GM12873 (cell line): Measurements from ENCODE around the gene RAB28.

Experiments used
- TF ChIP-seq, protein P1 (sequence below): IDR thresholded peaks from 2 replicates; pipeline ENCODE4 v1.5.1; 2012; ENCODE audit warnings: low read depth, mild to moderate bottlenecking, moderate library complexity, low read length, control low read depth; ENCODE audit not compliant: insufficient read depth; ENCODE audit errors: missing control alignments

The RAB28 gene

GRCh38 chr4:13483768-13484121 lies 395 bp downstream of the RAB28 start:
- TF ChIP-seq, protein P1, sequence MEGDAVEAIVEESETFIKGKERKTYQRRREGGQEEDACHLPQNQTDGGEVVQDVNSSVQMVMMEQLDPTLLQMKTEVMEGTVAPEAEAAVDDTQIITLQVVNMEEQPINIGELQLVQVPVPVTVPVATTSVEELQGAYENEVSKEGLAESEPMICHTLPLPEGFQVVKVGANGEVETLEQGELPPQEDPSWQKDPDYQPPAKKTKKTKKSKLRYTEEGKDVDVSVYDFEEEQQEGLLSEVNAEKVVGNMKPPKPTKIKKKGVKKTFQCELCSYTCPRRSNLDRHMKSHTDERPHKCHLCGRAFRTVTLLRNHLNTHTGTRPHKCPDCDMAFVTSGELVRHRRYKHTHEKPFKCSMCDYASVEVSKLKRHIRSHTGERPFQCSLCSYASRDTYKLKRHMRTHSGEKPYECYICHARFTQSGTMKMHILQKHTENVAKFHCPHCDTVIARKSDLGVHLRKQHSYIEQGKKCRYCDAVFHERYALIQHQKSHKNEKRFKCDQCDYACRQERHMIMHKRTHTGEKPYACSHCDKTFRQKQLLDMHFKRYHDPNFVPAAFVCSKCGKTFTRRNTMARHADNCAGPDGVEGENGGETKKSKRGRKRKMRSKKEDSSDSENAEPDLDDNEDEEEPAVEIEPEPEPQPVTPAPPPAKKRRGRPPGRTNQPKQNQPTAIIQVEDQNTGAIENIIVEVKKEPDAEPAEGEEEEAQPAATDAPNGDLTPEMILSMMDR, result no peak

GRCh38 chr4:13483136-13483767 lies 888 bp downstream of the RAB28 start:
- TF ChIP-seq, protein P1, result no peak

DNA sequence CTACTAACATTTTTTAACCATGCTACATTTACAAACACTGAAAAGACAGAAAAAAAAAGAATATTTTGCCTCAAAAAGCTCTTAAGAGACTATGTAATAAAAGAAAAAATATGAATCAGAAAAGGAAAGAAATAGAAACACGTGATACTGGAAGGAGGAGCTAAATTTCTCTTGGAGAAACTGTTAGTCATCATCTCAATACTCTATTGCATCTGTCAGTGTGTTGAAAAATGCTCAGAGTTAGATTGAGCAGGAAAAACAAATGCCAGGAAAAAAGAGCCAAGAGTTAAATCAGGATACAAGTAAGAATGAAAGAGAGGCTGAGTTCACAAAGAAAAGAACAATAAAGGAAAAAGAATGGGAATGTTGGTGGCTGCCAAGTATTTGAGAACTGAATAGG lies 2.6 kb downstream of the RAB28 start:
- TF ChIP-seq, protein P1, result no peak

DNA sequence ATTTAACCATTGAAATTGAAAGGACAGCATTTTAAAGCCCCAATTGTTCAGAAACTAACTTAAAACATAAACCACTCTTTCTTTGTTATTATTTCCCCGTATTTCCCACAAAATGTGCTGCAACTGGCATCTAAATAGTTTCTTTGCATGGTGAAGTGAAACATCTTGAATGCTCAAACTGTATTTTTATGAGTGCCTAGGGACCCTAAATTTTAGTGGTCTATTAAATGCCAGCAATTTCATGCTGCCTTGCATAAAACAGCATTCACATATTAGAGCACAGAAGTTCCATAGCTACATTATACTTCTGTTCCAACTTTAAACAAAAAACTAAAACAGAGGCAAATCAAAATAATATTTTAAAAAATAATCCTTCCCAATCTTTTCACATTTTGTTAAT lies 5.4 kb downstream of the RAB28 start:
- TF ChIP-seq, protein P1, result no peak

DNA sequence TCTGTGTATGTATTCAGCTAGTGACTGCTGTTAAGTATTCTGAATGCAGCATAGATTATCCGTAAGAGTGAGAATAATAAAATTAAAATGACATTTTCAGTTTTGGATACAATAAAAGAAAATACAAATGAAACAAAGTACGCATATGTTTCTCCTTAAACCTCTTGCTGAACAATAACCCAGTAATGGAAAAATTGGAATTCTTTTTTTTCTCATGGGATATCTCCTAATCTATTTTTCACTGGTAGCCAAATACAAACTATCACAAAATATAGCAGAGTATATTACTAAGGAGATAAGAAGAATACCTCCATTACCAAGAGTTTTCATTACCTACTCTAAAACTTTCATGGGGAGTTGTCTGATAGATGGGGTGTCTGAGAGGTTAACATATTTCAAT lies 6.0 kb downstream of the RAB28 start:
- TF ChIP-seq, protein P1, result no peak

GRCh38 chr4:13476915-13477314 lies 7.2 kb downstream of the RAB28 start:
- TF ChIP-seq, protein P1, result no peak

GRCh38 chr4:13476152-13476551 lies 8.0 kb downstream of the RAB28 start:
- TF ChIP-seq, protein P1, result no peak
